Prostate gland (tissue), 2 donors: ENCODE results near the gene SPOCK1.

ENCODE experiments used
- POLR2A ChIP-seq: fragments of 450-650 bp; IDR thresholded peaks from one replicate; pipeline ENCODE4 v1.6.1; 2016; ENCODE audit warnings: antibody characterized with exemption, mild to moderate bottlenecking
- TF ChIP-seq, protein P1 (sequence below), 4 experiments: fragments of 200-600 bp in 2 of 4; fragments of 450-650 bp in 2 of 4; sonication (generic) in 2 of 4; IDR thresholded peaks; 1 replicate in 3 of 4; 2 replicates in 1 of 4; pipeline ENCODE4 v1.5.1; 2016 to 2019; ENCODE audit warnings: antibody characterized with exemption in 4 of 4, mild to moderate bottlenecking in 2 of 4, moderate library complexity in 2 of 4

DNA sequence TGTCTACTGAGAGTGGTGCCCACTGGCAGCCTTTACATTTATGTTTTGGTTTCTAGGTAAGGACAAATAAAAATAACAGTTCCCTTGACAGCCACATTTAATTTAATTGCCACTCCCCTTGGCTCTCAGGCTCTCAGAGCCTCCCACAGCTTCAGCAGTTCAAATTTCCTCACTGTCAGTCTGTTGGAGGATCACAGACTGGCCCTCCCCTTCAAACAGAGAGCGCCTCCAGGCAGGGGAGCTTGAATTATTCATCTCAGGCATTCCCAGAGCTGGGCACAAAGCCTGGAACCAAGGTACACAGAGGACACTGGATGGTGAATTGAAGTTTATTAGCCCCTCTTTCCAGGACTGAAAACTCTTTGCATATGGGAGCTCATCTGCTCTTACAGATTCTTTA is 407.7 kb downstream of the SPOCK1 start:
- TF ChIP-seq, protein P1, sequence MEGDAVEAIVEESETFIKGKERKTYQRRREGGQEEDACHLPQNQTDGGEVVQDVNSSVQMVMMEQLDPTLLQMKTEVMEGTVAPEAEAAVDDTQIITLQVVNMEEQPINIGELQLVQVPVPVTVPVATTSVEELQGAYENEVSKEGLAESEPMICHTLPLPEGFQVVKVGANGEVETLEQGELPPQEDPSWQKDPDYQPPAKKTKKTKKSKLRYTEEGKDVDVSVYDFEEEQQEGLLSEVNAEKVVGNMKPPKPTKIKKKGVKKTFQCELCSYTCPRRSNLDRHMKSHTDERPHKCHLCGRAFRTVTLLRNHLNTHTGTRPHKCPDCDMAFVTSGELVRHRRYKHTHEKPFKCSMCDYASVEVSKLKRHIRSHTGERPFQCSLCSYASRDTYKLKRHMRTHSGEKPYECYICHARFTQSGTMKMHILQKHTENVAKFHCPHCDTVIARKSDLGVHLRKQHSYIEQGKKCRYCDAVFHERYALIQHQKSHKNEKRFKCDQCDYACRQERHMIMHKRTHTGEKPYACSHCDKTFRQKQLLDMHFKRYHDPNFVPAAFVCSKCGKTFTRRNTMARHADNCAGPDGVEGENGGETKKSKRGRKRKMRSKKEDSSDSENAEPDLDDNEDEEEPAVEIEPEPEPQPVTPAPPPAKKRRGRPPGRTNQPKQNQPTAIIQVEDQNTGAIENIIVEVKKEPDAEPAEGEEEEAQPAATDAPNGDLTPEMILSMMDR (IDR thresholded peaks at IDR 0.05), result no peak
- TF ChIP-seq POLR2A, result no peak
